HG03280 (cell line): ENCODE data around the gene EIF3F.

Experiments used
- ATAC-seq: cut with Tn5 transposase; IDR thresholded peaks from one replicate; pipeline ENCODE4 v1.9.1; 2021; ENCODE audit warnings: mild to moderate bottlenecking, moderate library complexity; ENCODE audit not compliant: unreplicated experiment

Gene EIF3F

DNA sequence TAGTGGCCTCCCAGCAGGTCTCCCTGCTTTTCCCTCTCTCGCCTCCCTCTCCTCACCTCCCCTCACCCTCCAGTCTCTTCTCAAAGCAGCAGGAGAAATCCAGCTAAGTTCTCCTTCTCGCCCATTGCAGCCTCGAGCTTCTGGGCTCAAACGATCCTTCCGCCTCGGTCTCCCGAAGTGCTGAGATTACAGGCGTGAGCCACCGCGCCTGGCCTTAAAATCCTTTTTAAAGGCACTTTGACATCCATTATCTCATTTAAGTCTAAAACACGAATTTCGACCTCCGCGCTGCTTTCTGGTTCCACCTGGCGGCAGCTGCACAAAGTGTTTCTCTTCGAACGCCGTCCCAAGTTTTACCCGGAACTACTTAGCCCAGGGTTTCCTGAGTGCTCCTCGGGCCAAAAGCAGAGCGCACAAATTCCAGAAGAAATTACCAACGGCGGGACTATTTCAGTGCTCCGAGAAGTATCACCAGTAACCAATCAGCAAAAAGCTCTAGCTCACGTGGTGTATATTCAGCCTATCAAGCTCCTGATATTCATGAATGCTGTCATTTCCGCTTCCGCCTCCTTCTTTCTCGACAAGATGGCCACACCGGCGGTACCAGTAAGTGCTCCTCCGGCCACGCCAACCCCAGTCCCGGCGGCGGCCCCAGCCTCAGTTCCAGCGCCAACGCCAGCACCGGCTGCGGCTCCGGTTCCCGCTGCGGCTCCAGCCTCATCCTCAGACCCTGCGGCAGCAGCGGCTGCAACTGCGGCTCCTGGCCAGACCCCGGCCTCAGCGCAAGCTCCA is at the start of gene EIF3F:
TSS of gene EIF3F (plus strand) at position 570 of the 792 bp plus-strand sequence. CDS start at position 586, 16 bp downstream.
- ATAC-seq, result peak; percentile 95

- no peak for ATAC-seq
Measured at GRCh38 chr11:7941146-7941545, 46.0 kb upstream of the EIF3F start.

DNA sequence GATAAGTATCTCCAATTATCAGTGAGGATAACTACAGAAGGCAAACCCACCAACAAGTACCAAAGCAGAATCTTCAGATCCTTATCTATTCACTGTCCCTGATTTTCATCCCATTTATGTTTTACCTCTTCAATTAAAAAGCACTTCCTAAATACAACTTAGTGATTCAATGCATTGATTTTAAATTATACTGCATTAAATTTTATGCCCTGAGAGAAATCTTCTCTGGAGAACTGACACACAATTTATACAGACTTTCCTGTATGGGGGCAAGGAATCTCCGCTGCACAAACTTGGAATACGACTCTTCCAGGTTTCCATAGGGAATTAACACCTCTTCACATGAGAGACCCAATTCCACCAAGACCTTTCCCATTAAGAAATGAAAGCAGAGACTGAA is 45.5 kb upstream of the EIF3F start, which contains the start of gene OR10A3:
TSS of gene OR10A3 (minus strand) at position 101 of the 400 bp plus-strand sequence. CDS start 2,188 bp downstream, outside the sequence.
- no peak for ATAC-seq

DNA sequence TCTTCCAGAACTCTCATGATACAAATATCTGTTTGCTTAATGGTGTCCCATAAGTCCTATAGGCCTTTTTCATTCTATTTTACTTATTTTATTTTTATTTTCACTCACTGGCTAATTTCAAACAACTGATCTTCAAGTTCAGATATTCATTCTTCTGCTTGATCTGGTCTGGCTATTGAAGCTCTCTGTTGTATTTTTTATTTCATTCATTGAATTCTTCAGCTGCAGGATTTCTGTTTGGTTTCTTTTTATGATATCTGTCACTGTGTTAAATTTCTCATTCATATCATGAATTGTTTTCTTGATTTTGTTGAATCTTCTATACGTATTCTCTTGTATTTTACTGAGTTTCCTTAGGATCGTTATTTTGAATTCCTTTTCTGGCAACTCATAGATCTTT is 43.0 kb upstream of the EIF3F start:
- ATAC-seq, result no peak

DNA sequence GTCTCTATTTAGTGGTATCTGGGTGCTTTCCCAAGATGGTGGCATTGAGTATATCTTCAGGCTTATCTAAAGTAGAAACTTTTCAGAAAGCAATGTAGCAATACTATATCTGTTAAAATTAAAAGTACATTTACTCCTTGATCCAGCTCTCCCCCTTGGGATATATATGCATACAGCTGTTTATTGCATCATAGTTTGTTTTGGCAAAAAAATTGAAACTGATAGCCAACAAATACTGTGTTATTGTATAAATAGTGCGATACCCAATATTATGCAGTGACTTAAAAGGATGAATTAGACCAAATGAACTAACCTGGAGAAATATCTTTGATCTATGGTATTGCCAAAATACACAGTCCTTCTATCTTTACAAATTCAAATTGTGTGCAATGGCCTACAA is 37.2 kb upstream of the EIF3F start:
- ATAC-seq, result no peak

DNA sequence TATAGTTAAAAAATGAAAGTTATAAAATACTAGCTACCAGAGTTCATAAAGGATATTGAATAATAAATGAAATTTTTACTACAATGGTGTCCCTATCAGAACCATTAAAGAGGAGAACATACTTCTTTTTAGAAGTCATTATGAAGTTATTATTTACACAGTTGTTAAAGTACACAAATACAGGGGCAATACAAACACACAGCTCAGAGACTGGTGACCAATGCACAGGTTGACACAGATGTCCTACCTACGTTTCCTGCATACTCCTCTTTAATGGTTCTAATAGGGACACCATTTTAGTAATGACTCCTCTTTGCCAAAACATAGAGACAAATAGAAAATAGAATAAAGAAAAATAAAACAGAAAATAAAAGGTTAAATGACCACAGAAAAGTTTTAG is 31.9 kb upstream of the EIF3F start:
- no peak for ATAC-seq

GRCh38 chr11:7964261-7964660 is 22.9 kb upstream of the EIF3F start:
- no peak for ATAC-seq

GRCh38 chr11:7964873-7965272 is 22.3 kb upstream of the EIF3F start:
- ATAC-seq, result no peak

- ATAC-seq, result no peak
Measured at GRCh38 chr11:7965386-7965785, 21.8 kb upstream of the EIF3F start, which contains the start of gene NLRP10. Gene NLRP10 (minus strand): TSS chr11:7965447. CDS start chr11:7963495, 1,952 bp downstream.

- ATAC-seq, result no peak
Measured at GRCh38 chr11:7967097-7967496, 20.0 kb upstream of the EIF3F start.

- no peak for ATAC-seq
Measured at GRCh38 chr11:7967826-7968225, 19.3 kb upstream of the EIF3F start.

DNA sequence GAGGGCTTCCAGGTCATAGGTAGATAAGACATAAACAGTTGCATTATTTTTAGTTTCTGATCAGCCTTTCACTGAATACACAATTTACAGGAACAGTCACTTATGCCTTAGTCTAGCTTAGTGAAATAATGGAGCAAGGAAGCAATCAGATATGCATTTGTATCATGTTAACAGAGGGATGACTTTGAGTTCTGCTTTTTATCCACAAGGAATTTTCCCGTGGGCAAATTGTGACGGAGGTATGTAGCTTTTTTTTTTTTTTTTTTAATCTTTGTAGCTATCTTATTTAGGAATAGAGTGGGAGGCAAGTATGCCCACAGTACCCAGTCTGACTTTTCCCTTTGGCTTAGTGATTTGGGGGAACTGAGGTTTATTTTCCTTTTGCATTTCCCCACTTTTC is 18.5 kb upstream of the EIF3F start:
- no peak for ATAC-seq

GRCh38 chr11:7969756-7970646 is 17.1 kb upstream of the EIF3F start:
- ATAC-seq, result no peak

GRCh38 chr11:7971846-7972245 is 15.3 kb upstream of the EIF3F start:
- no peak for ATAC-seq

GRCh38 chr11:7973011-7973410 is 14.1 kb upstream of the EIF3F start:
- no peak for ATAC-seq

GRCh38 chr11:7974668-7975067 is 12.5 kb upstream of the EIF3F start:
- no peak for ATAC-seq

GRCh38 chr11:7977232-7977917 is 9.8 kb upstream of the EIF3F start:
- no peak for ATAC-seq

- no peak for ATAC-seq
Measured at GRCh38 chr11:7981619-7982157, 5.4 kb upstream of the EIF3F start.

DNA sequence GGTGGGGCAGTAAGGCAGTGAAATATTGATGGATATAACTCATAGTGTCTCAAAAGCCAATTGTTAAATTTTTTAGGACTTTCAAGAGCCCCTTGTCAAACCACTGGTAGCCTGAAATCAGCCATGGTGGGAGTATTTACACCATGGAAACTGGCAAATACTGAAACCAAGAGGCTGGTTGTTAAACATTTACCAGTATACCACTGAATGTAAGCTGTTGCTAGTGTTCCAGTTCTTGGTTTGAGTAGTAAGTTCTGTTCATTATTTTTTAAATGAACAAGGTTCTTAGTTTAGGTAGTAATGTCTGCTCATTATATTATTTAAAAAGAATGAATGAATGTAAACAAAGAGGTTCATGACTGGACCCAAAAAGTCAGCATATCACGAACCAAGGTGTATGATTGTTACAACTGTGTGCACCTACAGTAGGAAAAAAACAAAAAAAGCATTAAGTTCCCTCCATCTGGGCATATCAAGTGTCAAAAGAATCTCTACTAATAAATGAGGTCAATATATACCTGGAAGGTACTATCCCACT is 4.5 kb upstream of the EIF3F start:
- ATAC-seq, result no peak

DNA sequence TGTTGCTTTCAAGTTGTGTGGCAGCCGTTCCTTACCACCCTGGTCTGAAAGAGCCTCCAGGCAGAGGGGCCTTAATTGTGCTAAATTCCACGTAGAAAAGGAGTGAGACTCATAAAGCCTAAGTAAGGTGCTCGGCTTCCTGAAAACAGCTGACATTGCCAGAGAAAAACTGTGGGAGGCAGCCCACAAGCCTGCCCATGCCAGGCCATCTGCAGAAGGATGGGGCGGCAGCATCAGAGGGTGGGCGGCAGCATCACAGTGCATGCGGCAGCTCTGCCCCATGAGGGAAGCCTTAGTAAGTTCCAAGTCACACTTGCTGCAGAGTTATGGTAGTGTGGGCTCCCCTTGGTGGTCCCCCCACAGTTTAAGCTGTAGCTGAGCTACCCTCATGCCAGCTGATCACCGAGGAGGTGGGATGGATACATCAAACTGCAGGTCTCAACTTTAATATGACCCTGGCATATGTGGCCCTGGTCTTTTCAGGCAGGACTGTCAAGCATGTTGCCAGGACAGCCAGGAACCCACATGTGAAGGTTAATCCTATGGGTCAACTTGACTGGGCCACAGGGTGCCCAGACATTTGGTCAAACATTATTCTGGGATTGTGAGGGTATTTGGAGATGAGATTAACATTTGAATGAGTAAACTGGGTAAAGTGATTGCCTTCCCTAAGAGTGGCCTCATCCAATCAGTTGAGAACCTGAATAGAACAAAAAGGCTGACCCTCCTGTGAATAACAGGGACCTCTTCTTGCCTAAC is 3.1 kb upstream of the EIF3F start:
- ATAC-seq, result no peak
